ENCODE results near the gene KRTAP10-3. TPM values are rescaled to one million over a fixed set of nuclear protein-coding genes. Genes with fewer than 3 reads are reported as not detected.
"Not testable (repeated sequence)": the region's sequence is repeated elsewhere in the genome, so short reads cannot be mapped to it uniquely, and the experiment has no call there.

Gene KRTAP10-3
- total RNA-seq, 1 experiment from 2014 or later: not detected

DNA sequence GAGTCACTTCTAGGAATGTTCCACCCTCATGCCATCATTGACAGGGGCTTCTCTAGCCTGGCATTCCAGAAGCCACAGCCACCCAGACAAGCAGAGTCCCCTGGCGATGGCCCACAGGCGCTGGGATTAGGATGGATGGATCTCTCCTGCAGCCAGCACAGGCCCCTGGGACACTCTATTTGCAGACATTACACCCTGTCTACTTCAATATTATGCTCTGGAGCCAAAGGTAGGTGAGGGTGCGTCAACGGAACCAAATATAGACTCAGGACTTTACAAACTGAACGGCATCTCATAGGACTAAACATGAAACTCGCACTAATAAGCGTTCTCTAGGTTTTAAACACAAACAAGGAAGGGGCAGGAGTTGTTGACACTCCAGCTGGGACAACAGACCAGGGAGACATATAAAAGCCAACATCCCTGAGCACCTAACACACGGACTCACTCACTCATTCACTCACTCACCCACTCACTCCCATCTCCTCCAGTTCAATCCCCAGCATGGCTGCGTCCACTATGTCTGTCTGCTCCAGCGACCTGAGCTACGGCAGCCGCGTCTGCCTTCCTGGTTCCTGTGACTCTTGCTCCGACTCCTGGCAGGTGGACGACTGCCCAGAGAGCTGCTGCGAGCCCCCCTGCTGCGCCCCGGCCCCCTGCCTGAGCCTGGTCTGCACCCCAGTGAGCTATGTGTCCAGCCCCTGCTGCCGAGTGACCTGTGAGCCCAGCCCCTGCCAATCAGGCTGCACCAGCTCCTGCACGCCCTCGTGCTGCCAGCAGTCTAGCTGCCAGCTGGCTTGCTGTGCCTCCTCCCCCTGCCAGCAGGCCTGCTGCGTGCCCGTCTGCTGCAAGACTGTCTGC, 41.8 kb upstream of the KRTAP10-3 start, which contains the start of gene KRTAP10-7:
Gene KRTAP10-7, plus strand, starts transcription at position 480 of the 861 bp plus-strand sequence. Its CDS starts 25 bp downstream, at position 505.
- H3K4me2 ChIP-seq (ENCODE audit: low read depth, low read length, poor library complexity, severe bottlenecking); H3K79me2 ChIP-seq (ENCODE audit: low read length); DNase-seq; H2AFZ ChIP-seq (ENCODE audit: low read length); H3K9me2 ChIP-seq (replicated peaks; ENCODE audit: insufficient read depth, low read length); H3K9ac ChIP-seq (ENCODE audit: low read length); H3K4me3 ChIP-seq (ENCODE audit: low read length); H3K27ac ChIP-seq (ENCODE audit: low read length); H3K27me3 ChIP-seq (ENCODE audit: low read length); H3K4me1 ChIP-seq (ENCODE audit: low read length); H3K36me3 ChIP-seq (ENCODE audit: insufficient read depth, low read length); H3K9me3 ChIP-seq (ENCODE audit: low read length); H4K20me1 ChIP-seq (ENCODE audit: insufficient read depth, low read depth, low read length): not testable (repeated sequence)

DNA sequence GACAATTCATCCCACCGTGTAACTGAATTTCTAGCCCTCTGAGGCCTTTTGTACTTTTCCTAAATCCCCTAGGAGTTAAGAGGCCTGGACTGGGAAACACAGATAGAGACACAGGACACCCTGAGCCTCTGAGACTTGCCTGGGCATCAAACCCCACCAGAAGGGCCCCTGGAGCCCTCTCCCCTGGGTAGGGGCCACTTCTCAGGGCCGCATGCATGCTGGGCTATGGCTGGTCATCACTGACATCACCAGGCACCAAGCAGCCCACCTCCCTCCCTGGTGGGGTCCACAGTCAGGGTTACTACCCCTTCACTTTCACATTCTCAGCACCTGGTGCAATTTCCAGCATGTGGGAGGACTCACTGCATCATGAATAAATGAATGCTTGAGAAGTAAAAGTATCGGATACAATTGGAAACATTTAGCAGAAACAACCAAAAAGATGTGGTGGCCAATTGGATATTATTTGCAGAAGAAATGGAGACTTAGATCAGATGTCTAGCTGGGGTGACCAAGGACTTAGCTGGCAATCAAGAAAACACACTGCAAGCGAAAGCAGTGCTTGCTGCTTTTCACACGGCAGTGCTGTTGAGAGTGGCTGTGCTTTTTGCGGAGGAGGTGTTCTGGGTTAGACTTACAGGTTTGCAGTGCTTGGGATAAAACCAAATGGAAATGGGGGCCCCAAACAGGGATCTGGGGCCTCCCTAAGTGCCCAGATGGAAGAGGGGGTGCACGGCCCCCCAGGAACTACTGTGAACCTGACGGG, 40.9 kb upstream of the KRTAP10-3 start:
- H3K4me1 ChIP-seq (ENCODE audit: low read length): no peaks in the 10 kb centered on the region
- no peak overlapping the region for H3K4me3 ChIP-seq (ENCODE audit: low read length)
- no peaks in the 10 kb centered on the region for H3K9me3 ChIP-seq (ENCODE audit: low read length)
- no peaks in the 10 kb centered on the region for H3K27me3 ChIP-seq (ENCODE audit: low read length)
- no peak for DNase-seq
- H3K79me2 ChIP-seq (ENCODE audit: low read length): no peaks in the 10 kb centered on the region
- H3K27ac ChIP-seq (ENCODE audit: low read length): no peak overlapping the region
- no peak overlapping the region for H3K4me2 ChIP-seq (ENCODE audit: low read depth, low read length, poor library complexity, severe bottlenecking)
- H4K20me1 ChIP-seq (ENCODE audit: insufficient read depth, low read depth, low read length): no peaks in the 10 kb centered on the region
- H3K9ac ChIP-seq (ENCODE audit: low read length): no peak overlapping the region
- H2AFZ ChIP-seq (ENCODE audit: low read length): no peak overlapping the region
- H3K9me2 ChIP-seq (replicated peaks; ENCODE audit: insufficient read depth, low read length): no peaks in the 10 kb centered on the region
- no peaks in the 10 kb centered on the region for H3K36me3 ChIP-seq (ENCODE audit: insufficient read depth, low read length)

DNA sequence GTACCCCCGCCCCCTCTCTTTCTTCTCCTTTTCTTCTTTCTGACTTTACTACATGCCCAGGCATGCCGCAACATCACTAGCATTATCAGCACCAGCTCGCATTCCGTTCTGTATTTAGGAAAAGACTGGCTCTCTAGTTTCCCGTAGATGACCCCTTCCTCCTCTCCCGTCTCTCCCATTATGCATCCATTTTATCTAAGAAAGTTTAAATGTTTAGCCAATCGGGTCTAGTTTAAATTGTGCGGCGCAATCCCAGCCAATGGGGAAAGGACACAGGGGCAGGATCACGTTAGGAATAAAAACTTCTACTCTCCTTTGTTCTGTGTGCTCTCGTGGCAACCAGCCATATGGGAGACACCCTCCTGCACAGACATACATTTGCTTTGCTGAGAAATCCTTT, 39.5 kb upstream of the KRTAP10-3 start:
- Histone ChIP-seq H3K9me2 (replicated peaks; ENCODE audit: insufficient read depth, low read length) (no peaks in the 10 kb centered on the region), H3K9me3 (ENCODE audit: low read length) (no peaks in the 10 kb centered on the region), H4K20me1 (ENCODE audit: insufficient read depth, low read depth, low read length) (no peaks in the 10 kb centered on the region), H3K9ac (ENCODE audit: low read length) (no peak overlapping the region), H2AFZ (ENCODE audit: low read length) (no peak overlapping the region), H3K27ac (ENCODE audit: low read length) (no peak overlapping the region), H3K27me3 (ENCODE audit: low read length) (no peaks in the 10 kb centered on the region), H3K4me1 (ENCODE audit: low read length) (no peaks in the 10 kb centered on the region), H3K4me3 (ENCODE audit: low read length) (no peak overlapping the region), H3K79me2 (ENCODE audit: low read length) (no peaks in the 10 kb centered on the region), H3K36me3 (ENCODE audit: insufficient read depth, low read length) (no peaks in the 10 kb centered on the region), H3K4me2 (ENCODE audit: low read depth, low read length, poor library complexity, severe bottlenecking) (no peak overlapping the region)
- no peak for DNase-seq

DNA sequence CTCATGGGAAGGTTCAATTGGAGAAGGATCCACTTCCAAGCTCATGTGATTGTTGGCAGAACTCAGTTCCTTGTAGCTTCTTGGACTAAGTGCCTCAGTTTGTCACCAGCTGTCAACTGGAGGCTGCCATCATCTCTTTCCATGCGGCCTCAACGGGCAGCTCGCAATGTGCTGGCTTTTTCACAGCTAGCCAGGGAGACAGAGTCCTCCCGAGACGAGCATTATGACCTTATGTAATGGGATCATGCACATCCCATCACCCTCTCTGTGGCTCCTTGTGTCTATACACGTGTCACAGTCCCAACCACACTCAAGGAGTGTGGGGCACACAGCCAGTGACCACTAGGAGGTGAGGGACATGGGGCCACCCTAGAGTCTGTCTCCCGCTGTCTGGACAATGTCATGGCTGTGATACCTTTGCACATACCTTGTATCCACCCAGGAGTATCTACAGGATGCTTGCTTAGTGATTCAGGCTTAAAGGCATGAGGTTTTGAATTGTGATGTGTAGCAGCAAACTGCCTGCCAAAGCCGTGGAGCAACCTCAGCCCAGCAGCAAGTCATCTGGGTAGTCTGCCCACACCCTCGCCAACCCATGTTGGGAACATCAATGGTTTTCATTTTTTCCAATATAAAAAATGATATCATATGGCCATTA, 37.6 kb upstream of the KRTAP10-3 start:
- Histone ChIP-seq H3K9ac (ENCODE audit: low read length) (no peak overlapping the region), H3K27me3 (ENCODE audit: low read length) (no peaks in the 10 kb centered on the region), H3K79me2 (ENCODE audit: low read length) (no peaks in the 10 kb centered on the region), H3K36me3 (ENCODE audit: insufficient read depth, low read length) (no peaks in the 10 kb centered on the region), H3K9me2 (replicated peaks; ENCODE audit: insufficient read depth, low read length) (no peaks in the 10 kb centered on the region), H3K4me3 (ENCODE audit: low read length) (no peak overlapping the region), H3K4me1 (ENCODE audit: low read length) (no peaks in the 10 kb centered on the region), H3K4me2 (ENCODE audit: low read depth, low read length, poor library complexity, severe bottlenecking) (no peak overlapping the region), H3K27ac (ENCODE audit: low read length) (no peak overlapping the region), H4K20me1 (ENCODE audit: insufficient read depth, low read depth, low read length) (no peaks in the 10 kb centered on the region), H3K9me3 (ENCODE audit: low read length) (no peaks in the 10 kb centered on the region), H2AFZ (ENCODE audit: low read length) (no peak overlapping the region)
- DNase-seq: no peak

DNA sequence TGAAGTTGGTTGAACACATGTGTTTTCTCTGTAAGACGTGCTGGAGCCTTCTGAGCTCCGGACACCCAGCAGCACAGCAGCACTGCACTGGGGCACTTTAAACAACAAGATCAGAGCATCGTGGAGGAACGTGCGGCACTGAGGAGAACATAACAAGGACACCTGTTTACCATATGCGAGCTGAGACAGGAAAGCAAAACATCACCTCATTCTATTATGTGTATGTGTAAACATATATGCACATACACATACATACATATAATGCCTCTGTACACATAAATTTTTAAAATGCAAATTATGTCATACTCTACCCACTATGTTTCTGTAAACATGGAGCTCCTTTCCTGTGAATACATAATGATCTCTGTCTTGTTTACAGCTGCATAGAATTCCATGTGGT, 36.9 kb upstream of the KRTAP10-3 start:
- Histone ChIP-seq H3K4me1 (ENCODE audit: low read length) (no peaks in the 10 kb centered on the region), H3K9ac (ENCODE audit: low read length) (no peak overlapping the region), H3K27ac (ENCODE audit: low read length) (no peak overlapping the region), H2AFZ (ENCODE audit: low read length) (no peak overlapping the region), H3K4me2 (ENCODE audit: low read depth, low read length, poor library complexity, severe bottlenecking) (no peak overlapping the region), H3K4me3 (ENCODE audit: low read length) (no peak overlapping the region), H3K79me2 (ENCODE audit: low read length) (no peaks in the 10 kb centered on the region), H3K27me3 (ENCODE audit: low read length) (no peaks in the 10 kb centered on the region), H3K9me3 (ENCODE audit: low read length) (no peaks in the 10 kb centered on the region), H3K9me2 (replicated peaks; ENCODE audit: insufficient read depth, low read length) (no peaks in the 10 kb centered on the region), H3K36me3 (ENCODE audit: insufficient read depth, low read length) (no peaks in the 10 kb centered on the region), H4K20me1 (ENCODE audit: insufficient read depth, low read depth, low read length) (no peaks in the 10 kb centered on the region)
- DNase-seq: no peak

DNA sequence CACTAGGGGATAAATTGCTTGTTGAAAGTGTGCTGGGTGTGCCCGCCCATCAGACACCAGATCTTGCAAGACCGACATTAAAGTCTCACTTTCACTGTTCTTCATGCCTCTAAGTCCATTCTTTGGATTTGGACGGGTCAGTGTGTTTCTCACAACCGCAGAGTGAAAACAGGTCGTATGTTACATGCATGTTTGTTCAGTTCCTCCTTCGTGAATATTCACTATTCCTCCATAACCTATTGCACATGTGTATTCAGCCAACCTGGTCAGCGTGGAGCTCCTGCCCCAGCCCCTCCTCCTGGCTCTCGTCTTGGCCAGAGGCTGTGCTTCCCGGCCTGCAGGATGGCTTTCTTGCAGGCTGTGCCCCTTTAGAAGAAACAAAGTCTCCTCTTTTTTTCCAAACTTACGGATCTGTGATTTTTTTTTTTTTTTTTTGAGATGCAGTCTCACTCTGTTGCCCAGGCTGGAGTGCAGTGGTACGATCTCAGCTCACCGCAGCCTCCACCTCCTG, 35.9 kb upstream of the KRTAP10-3 start:
- DNase-seq: no peak
- Histone ChIP-seq H2AFZ (ENCODE audit: low read length) (no peak overlapping the region), H3K4me1 (ENCODE audit: low read length) (no peaks in the 10 kb centered on the region), H3K27ac (ENCODE audit: low read length) (no peak overlapping the region), H3K4me3 (ENCODE audit: low read length) (no peak overlapping the region), H3K9me3 (ENCODE audit: low read length) (no peaks in the 10 kb centered on the region), H3K9ac (ENCODE audit: low read length) (no peak overlapping the region), H4K20me1 (ENCODE audit: insufficient read depth, low read depth, low read length) (no peaks in the 10 kb centered on the region), H3K36me3 (ENCODE audit: insufficient read depth, low read length) (no peaks in the 10 kb centered on the region), H3K9me2 (replicated peaks; ENCODE audit: insufficient read depth, low read length) (no peaks in the 10 kb centered on the region), H3K27me3 (ENCODE audit: low read length) (no peaks in the 10 kb centered on the region), H3K79me2 (ENCODE audit: low read length) (no peaks in the 10 kb centered on the region), H3K4me2 (ENCODE audit: low read depth, low read length, poor library complexity, severe bottlenecking) (no peak overlapping the region)

DNA sequence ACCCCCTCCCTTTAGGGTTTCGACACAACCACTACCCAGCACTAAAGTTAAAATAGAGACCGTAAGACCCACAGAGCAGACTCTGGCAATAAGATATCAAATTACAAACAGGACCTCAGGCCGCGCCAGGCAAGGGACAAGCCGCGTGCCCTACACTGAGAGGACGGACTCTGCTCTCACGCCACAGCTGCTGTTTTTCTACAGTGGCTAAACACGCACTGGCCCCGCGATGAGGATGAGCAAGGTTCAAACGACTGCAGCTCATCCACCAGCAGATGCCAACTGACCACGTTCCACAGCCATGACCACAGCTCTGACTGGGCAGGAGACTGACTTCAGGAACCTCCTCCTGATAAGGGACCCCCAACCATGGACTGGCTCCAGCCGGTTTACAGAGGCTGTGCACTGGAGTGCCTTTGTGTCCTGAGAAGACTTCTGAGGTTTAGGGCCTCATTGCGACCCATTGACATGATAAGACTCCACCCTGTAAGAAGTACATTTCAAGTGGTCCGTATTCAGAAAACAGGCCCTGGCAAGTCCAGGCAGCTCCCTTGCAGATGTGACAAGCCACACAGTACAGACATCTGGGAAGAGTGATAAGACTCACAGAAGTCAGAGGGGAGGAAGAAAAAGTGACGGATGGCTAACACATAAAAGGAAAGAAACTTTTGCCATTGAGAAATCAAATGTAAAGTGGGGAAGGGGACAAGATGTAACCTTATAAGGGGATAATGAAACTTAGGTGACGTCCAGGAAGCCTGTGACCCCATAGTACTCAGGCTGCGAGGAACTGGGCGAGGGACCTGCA, 35.2 kb upstream of the KRTAP10-3 start:
- no peak overlapping the region for H3K27ac ChIP-seq (ENCODE audit: low read length)
- H4K20me1 ChIP-seq (ENCODE audit: insufficient read depth, low read depth, low read length): no peaks in the 10 kb centered on the region
- no peak overlapping the region for H3K4me3 ChIP-seq (ENCODE audit: low read length)
- no peaks in the 10 kb centered on the region for H3K4me1 ChIP-seq (ENCODE audit: low read length)
- H3K9me2 ChIP-seq (replicated peaks; ENCODE audit: insufficient read depth, low read length): no peaks in the 10 kb centered on the region
- DNase-seq: no peak
- H3K79me2 ChIP-seq (ENCODE audit: low read length): no peaks in the 10 kb centered on the region
- H3K27me3 ChIP-seq (ENCODE audit: low read length): no peaks in the 10 kb centered on the region
- no peak overlapping the region for H3K4me2 ChIP-seq (ENCODE audit: low read depth, low read length, poor library complexity, severe bottlenecking)
- H3K36me3 ChIP-seq (ENCODE audit: insufficient read depth, low read length): no peaks in the 10 kb centered on the region
- no peaks in the 10 kb centered on the region for H3K9me3 ChIP-seq (ENCODE audit: low read length)
- no peak overlapping the region for H2AFZ ChIP-seq (ENCODE audit: low read length)
- H3K9ac ChIP-seq (ENCODE audit: low read length): no peak overlapping the region
